ENCODE measurements around the gene PTGFRN.

Gene PTGFRN

GRCh38 chr1:116879478-116880133 lies 30.1 kb upstream of the PTGFRN start:
- no peak overlapping the region for H3K4me3 ChIP-seq (ENCODE audit: low read depth, low read length)
- TF ChIP-seq, protein P1, sequence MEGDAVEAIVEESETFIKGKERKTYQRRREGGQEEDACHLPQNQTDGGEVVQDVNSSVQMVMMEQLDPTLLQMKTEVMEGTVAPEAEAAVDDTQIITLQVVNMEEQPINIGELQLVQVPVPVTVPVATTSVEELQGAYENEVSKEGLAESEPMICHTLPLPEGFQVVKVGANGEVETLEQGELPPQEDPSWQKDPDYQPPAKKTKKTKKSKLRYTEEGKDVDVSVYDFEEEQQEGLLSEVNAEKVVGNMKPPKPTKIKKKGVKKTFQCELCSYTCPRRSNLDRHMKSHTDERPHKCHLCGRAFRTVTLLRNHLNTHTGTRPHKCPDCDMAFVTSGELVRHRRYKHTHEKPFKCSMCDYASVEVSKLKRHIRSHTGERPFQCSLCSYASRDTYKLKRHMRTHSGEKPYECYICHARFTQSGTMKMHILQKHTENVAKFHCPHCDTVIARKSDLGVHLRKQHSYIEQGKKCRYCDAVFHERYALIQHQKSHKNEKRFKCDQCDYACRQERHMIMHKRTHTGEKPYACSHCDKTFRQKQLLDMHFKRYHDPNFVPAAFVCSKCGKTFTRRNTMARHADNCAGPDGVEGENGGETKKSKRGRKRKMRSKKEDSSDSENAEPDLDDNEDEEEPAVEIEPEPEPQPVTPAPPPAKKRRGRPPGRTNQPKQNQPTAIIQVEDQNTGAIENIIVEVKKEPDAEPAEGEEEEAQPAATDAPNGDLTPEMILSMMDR (IDR thresholded peaks at IDR 0.05; ENCODE audit: low read depth, low read length, missing control alignments): no peak
- in situ Hi-C loops (cut with HindIII; ENCODE audit: low sequenced_read_pairs): no loop called here
- no peak for DNase-seq (ENCODE audit: low read depth)

GRCh38 chr1:116880917-116881316 lies 28.8 kb upstream of the PTGFRN start:
- no peak for DNase-seq (ENCODE audit: low read depth)
- no peak overlapping the region for H3K4me3 ChIP-seq (ENCODE audit: low read depth, low read length)
- TF ChIP-seq, protein P1 (IDR thresholded peaks at IDR 0.05; ENCODE audit: low read depth, low read length, missing control alignments): no peak
- in situ Hi-C loops (cut with HindIII; ENCODE audit: low sequenced_read_pairs): no loop called here

DNA sequence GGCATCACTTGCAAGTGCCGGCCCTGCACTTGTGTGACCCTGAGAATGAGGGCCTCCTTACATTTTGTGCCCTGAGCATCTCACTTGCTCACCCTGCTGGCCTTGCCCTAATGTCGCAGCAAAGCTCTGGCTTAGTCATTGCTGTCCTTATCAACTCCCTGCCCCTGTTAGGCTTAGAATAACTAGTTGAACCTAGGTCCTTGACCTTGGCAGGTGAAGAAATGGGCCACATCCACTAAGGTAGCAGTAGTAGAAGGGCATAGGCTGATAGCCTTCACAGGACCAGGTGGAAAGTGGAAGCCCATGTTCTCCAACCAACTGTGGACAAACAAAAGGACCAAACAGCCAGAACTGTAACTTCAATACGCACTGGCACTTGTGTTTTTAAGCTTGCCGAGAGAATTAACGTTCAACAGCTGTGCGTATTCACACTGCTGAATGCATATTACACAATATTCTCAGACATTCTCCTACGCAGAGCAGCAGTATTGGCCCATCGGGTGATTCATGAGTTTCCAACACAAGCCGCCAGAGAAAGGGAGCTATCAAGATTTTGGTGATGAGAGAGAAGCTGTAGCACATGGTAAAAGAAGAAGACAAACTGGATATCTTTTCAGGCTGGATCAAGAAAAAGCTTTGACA lies 27.7 kb upstream of the PTGFRN start:
- no peak overlapping the region for H3K4me3 ChIP-seq (ENCODE audit: low read depth, low read length)

GRCh38 chr1:116882866-116883265 lies 26.9 kb upstream of the PTGFRN start:
- DNase-seq (ENCODE audit: low read depth): no peak
- in situ Hi-C loops (cut with HindIII; ENCODE audit: low sequenced_read_pairs): no loop called here
- TF ChIP-seq, protein P1 (IDR thresholded peaks at IDR 0.05; ENCODE audit: low read depth, low read length, missing control alignments): no peak
- H3K4me3 ChIP-seq (ENCODE audit: low read depth, low read length): no peak overlapping the region

More for the DNA sequence above, 27.7 kb upstream of the PTGFRN start:
- TF ChIP-seq, protein P1 (IDR thresholded peaks at IDR 0.05; ENCODE audit: low read depth, low read length, missing control alignments): peak; percentile 17
- DNase-seq (ENCODE audit: low read depth): no peak
- in situ Hi-C loops (cut with HindIII; ENCODE audit: low sequenced_read_pairs): no loop called here

DNA sequence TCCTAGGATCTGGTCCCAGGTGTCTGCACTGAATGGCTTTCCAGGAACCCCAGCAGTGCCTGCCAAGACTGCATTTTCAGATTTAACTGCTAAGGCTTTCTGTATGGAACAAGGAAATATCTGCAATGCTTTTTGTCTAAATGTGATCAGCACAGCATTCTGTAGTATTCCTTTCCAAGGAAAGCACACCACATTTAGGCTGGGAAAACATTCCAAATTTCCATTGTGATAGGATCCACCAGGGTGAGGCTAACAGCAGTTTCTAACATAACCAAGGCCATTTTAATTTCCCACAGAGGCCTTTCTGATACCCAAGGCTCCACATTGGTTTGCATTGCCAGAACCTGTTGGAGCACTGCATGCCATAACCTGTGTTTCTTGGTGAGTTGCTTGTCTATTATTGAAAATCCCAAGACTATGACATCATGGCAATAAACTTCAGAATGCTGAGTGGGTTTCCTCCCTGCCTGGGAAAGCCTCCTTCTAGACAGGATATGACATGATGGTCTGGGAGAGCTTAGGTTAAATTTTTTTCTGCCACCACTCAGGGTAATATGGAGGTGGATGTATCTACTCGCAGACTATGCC lies 23.3 kb upstream of the PTGFRN start:
- in situ Hi-C loops (cut with HindIII; ENCODE audit: low sequenced_read_pairs): no loop called here
- TF ChIP-seq, protein P1 (IDR thresholded peaks at IDR 0.05; ENCODE audit: low read depth, low read length, missing control alignments): no peak
- DNase-seq (ENCODE audit: low read depth): no peak
- H3K4me3 ChIP-seq (ENCODE audit: low read depth, low read length): no peak overlapping the region

GRCh38 chr1:116887212-116887611 lies 22.5 kb upstream of the PTGFRN start:
- no peak overlapping the region for H3K4me3 ChIP-seq (ENCODE audit: low read depth, low read length)
- TF ChIP-seq, protein P1 (IDR thresholded peaks at IDR 0.05; ENCODE audit: low read depth, low read length, missing control alignments): no peak
- in situ Hi-C loops (cut with HindIII; ENCODE audit: low sequenced_read_pairs): no loop called here
- no peak for DNase-seq (ENCODE audit: low read depth)

Data from astrocyte of the cerebellum (primary cell).